ENCODE data around the gene LOXL1.
"Not testable (repeated sequence)": the region's sequence is repeated elsewhere in the genome, so short reads cannot be mapped to it uniquely, and the experiment has no call there.

LOXL1 gene

GRCh38 chr15:73922186-73923151, 3.8 kb upstream of the LOXL1 start:
- no peak for DNase-seq (ENCODE audit: low read depth in 2 of 2)

- DNase-seq (ENCODE audit: low read depth in 2 of 2), result no peak
These were observed 3.1 kb upstream of the LOXL1 start for GRCh38 chr15:73923156-73923487.

GRCh38 chr15:73923488-73924164, 2.6 kb upstream of the LOXL1 start:
- DNase-seq (ENCODE audit: low read depth in 2 of 2), result no peak

DNA sequence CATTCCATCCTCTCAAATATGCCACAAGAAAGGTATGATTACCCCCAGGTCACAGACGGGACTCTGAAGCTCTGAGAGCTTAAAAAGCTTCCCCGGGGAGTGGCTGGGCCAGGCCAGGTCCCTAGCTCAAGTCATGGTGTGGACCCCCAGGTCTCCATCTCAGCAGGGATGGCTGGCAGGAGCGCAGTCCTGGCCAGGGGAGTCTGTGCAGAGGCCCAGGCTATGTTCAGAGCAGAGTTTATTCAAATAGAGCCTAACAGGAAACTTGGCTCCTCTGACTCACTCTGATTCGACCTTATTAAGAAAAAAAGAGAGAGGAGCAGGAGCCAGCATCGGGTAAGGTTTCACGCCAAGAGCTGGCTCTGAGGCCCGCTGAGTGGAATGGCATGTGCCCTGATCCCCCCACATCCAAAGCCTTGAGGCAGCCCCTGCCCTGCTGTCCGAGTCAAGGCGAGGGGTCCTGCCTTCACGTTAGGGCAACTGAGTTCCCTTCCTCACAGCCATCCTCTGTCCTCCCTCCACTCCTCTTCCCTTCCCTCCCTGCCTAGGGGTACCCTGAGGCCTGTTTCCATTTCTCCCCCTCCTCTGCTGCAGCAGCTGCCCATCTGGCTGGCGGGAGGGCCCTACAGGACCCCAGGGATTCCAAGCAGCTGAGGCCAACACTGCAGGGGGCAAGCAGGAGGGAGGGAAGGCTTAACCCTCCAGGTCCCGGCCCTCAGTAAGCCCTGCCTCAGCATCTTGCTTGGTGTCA, 1.9 kb upstream of the LOXL1 start:
- no peak for DNase-seq (ENCODE audit: low read depth in 2 of 2)

DNA sequence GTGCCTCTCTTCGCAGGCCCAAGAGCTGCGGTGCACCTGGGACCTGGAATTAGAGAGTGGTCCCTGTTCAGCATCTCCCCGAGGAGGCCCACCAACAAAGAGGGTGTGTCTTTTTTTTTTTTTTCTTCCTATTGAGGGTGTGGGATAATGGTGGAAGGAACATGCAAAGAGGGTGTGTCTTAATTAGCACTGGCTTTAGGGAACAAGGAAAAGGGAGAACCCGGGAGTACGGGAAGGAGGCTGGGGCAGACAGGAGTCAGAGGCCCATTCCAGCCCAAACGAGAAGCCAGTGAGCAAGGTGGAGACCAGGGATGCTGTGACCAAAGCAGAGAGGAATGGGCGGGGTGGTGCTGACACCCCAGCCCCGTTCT, 429 bp upstream of the LOXL1 start:
- DNase-seq (ENCODE audit: low read depth in 2 of 2), result no peak

GRCh38 chr15:73927003-73927475, 777 bp downstream of the LOXL1 start:
- DNase-seq (ENCODE audit: low read depth in 2 of 2), result peak in 1 of 2 experiments; percentile 20

- peak; percentile 41 to 61 for DNase-seq (ENCODE audit: low read depth in 2 of 2)
These were observed 1.4 kb downstream of the LOXL1 start for GRCh38 chr15:73927476-73928240.

DNA sequence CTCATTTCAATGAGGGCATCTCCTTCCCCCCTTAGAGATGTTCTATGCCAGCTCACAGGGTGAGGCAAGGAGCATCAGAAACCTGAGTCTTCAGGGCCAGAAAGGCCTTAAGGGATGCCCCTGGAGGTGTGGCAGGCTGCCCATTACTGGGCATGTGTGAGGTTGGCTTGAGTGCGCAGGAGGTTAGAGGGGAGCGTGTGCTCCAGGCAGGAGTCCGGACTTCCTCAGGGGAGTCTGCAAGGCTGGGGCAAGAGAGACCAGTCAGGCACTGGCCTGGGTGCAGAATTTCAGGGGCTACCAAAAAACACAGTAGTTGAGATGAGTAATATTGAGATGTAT, 1.9 kb downstream of the LOXL1 start:
- DNase-seq (ENCODE audit: low read depth in 2 of 2), result no peak

- no peak for DNase-seq (ENCODE audit: low read depth in 2 of 2)
These were observed 2.8 kb downstream of the LOXL1 start for GRCh38 chr15:73928971-73929627.

GRCh38 chr15:73930371-73930770, 4.1 kb downstream of the LOXL1 start:
- DNase-seq (ENCODE audit: low read depth in 2 of 2), result no peak

DNA sequence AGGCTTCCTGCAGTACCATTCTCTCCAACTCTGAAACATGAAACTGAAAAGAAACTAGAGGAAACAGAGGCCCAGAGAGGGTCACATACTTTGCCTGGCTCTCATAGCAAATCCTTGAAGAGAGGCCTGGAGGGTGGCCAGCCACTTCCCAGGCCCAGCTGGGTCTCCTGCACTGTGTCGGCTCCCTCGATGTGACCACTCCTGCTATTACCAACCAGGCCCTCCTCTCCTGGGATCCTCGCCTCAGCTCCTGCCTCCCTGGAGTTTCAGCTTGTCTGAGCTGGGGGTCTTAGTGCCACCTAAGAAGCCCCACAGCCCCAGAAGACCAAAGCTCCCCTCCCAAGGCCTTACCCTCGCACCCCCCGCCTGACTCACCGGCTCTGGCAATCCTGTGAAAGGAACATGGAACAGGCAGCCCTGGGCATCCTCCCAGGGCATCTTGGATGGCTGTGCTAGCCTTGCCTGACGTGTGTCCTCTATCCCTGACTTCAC, 4.6 kb downstream of the LOXL1 start:
- no peak for DNase-seq (ENCODE audit: low read depth in 2 of 2)

- DNase-seq (ENCODE audit: low read depth in 2 of 2), result no peak
These were observed 5.2 kb downstream of the LOXL1 start for GRCh38 chr15:73931441-73931840.

DNA sequence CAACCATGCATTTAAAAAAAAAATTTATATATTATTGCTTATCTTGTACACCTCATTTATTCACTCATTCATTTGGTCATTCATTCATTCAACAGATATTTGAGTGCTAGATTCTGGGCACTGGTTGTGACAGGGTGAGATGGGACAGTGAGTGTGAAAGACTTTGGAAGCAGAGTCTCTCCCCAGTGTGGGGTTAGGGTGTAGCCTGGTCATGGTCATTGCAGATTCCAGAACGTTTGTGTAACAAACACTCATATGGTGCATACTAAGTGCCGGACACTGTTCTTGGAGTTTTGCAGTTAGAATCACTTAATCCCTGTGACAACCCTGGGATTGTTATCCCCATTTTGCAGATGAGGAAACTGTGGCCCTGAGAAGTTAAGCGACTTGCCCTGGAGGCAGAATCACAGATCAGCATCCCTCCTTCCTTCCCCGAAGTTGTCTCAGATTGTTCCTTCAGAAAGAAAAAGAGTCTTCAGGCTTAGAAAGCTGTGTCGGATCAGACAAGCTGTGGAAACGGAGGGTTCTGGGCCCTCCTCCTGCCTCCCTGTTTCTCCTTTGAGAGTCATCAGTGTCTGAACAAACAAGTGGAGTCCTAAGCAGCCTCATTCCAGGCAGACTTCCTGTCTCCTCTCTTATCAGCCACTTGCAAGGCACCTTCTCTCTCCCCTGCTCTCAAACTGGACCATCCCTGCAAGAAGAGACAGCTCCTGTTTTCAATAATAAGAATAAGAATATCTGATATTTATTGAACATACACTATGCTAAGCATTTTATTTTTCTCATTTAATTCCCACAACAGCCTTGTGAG, 6.3 kb downstream of the LOXL1 start:
- DNase-seq (ENCODE audit: low read depth in 2 of 2), result no peak

DNA sequence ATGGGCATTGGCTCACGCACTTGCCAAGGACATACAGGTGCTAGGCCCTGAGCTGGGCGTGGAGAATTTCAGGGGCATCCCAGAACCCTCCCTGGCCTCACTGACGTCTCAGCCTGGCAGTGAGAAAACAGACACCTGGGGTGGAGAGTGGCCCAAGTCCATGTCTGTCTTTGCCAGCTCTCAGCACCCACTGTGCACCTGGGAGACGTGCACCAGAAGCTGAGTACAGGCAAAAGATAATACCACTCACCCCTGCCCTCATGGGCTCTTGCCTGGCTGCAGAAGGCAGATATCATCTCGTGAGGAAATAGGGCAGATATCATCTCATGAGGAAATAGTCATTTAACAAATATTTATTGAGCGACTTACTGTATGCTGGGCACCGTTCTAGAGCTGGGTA, 8.0 kb downstream of the LOXL1 start:
- no peak for DNase-seq (ENCODE audit: low read depth in 2 of 2)

GRCh38 chr15:73935547-73935946, 9.3 kb downstream of the LOXL1 start:
- no peak for DNase-seq (ENCODE audit: low read depth in 2 of 2)

GRCh38 chr15:73936181-73936580, 9.9 kb downstream of the LOXL1 start:
- DNase-seq (ENCODE audit: low read depth in 2 of 2), result no peak

DNA sequence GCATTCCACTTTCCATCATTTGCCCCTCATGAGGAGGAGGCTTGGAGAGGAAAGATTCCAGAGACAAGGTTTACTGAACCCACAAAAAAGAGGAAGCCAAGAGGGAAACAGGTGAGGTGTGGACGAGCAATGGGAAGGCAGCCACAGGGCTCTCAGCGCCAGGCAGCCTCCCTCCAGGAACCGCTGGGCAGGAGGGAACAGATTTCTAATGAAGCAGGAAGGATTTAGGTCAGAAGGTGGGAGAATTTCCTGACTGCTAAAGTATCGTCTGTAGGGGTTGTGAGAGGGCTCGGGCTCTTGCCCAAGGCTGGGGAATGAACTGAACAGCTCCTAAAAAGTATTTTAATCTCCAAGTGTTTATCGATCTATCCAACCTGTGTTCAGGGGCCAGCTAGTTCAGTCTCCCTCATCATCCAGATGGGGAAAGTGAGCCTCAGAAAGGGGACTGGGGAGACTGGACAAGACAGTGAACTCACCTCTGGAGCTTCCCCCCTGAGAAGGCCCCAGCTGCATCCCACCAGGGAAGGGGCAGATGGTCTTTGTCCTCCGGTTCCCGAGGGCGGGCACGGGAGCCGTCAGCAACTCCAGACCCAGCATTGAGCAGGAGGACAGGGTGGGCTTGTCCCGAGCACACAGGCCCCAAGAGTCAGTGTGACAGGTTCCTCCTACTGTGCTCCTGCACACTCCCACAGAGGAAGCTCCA, 10.5 kb downstream of the LOXL1 start:
- no peak for DNase-seq (ENCODE audit: low read depth in 2 of 2)

DNA sequence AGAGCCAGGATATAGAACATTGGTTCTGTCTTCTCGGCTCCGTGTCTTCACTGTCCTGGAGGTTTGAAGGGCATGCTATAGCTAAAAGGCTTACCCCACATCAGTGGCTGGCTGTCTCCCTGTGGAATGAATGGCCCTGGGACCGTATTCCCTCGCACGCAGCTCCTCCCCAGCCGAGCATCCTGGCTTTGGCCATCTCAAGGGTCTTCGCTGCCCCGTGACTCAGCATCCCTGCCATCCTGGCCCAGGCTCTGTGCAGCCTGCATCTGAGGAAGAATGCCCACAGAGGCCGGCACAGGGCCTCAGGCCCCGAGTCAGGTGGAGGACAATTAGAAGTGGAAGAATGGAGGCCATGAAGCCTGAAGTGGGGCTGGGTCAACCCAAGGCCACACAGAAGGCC, 11.0 kb downstream of the LOXL1 start:
- DNase-seq (ENCODE audit: low read depth in 2 of 2), result no peak

DNA sequence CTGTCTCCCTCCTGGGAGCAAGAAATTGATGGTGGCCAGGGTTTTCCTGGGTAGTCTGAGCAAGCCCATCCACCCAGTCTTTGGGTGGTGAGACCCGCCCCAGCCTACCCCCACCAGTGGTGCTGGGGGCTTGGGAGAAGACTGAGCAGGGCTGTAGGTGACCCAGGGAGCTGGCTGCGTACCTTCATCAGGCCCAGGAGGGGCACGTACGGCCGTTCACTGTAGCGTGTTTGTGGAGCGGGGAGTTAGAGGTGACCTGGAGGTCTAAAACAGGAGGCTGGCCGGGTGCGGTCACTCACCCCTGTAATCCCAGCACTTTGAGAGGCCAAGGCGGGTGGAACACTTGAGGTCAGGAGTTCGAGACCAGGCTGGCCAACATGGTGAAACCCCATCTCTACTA, 11.5 kb downstream of the LOXL1 start:
- no peak for DNase-seq (ENCODE audit: low read depth in 2 of 2)

- not testable (repeated sequence) for DNase-seq (ENCODE audit: low read depth in 2 of 2)
These were observed 12.3 kb downstream of the LOXL1 start for GRCh38 chr15:73938516-73938915.
